Panc1 (cell line): Measurements from ENCODE around the gene C19orf47. TPM values are rescaled to one million over a fixed set of nuclear protein-coding genes. Genes with fewer than 3 reads are reported as not detected.
A peak's percentile ranks its signal among the peaks of the same experiment; 100 is the strongest.

Experiments used
- ATAC-seq: fragments of 200-7000 bp; cut with Tn5 transposase; 2 replicates; pipeline ENCODE4 v1.9.1; 2020; ENCODE audit warnings: mild to moderate bottlenecking, moderate library complexity
- BruUV-seq: library from RNA; stranded (reverse); fragments of 400-500 nt; replicated peaks from 2 replicates; lab custom pipeline; 2021; lab: Mats Ljungman, UMichigan
- CTCF ChIA-PET: fragments of 300-600 bp; sonication (Branson Sonifier 250); formaldehyde crosslinking; loops from one replicate; lab custom pipeline; 2022; ENCODE audit warnings: antibody characterized with exemption; lab: Charles Lee
- POLR2A ChIA-PET: fragments of 300-600 bp; sonication (Branson Sonifier 250); formaldehyde crosslinking; loops from one replicate; lab custom pipeline; 2022; ENCODE audit warnings: antibody characterized with exemption; lab: Charles Lee
- DNase-seq: peaks from one replicate; pipeline ENCODE4 v3.0.0-alpha.2; 2010; ENCODE audit warnings: low read depth, low spot score
- H3K27ac ChIP-seq: 2 replicates; pipeline ENCODE4 v1.5.1; 2011; ENCODE audit warnings: mild to moderate bottlenecking, low read length, inconsistent platforms
- H3K27me3 ChIP-seq: fragments of 200-500 bp; sonication (Bioruptor generic); 2 replicates; pipeline ENCODE4 v1.6.0; 2014; ENCODE audit warnings: low read length, inconsistent platforms; ENCODE audit not compliant: control insufficient read depth, insufficient read depth
- H3K36me3 ChIP-seq: fragments of 200-500 bp; sonication (Bioruptor generic); 2 replicates; pipeline ENCODE4 v1.5.1; 2014; ENCODE audit warnings: inconsistent platforms, mild to moderate bottlenecking, low read length, moderate library complexity; ENCODE audit not compliant: control insufficient read depth, insufficient read depth
- H3K4me1 ChIP-seq: 2 replicates; pipeline ENCODE4 v1.5.1; 2011; ENCODE audit warnings: inconsistent platforms, mild to moderate bottlenecking, low read length, moderate library complexity; ENCODE audit not compliant: control insufficient read depth, insufficient read depth
- H3K4me3 ChIP-seq, 2 experiments: 2 replicates each; pipeline ENCODE4 v1.5.1; 2011 to 2012; ENCODE audit warnings: low read depth in 2 of 2, low read length in 2 of 2, mild to moderate bottlenecking in 2 of 2, inconsistent platforms in 1 of 2, moderate library complexity in 1 of 2
- H3K9me3 ChIP-seq: fragments of 200-500 bp; sonication (Bioruptor generic); 2 replicates; pipeline ENCODE4 v1.5.1; 2014; ENCODE audit warnings: low read depth, mild to moderate bottlenecking, inconsistent platforms, low read length, moderate library complexity; ENCODE audit not compliant: control insufficient read depth, insufficient read depth
- CTCF ChIP-seq: fragments of 450-650 bp; IDR thresholded peaks from 2 replicates; pipeline ENCODE4 v1.5.1; 2017; ENCODE audit warnings: mild to moderate bottlenecking
- POLR2AphosphoS5 ChIP-seq: IDR thresholded peaks from 2 replicates; pipeline ENCODE4 v1.6.1; 2012; ENCODE audit warnings: mild to moderate bottlenecking, low read depth, low read length, moderate library complexity
- REST ChIP-seq, 2 experiments: IDR thresholded peaks; 2 replicates each; pipeline ENCODE4 v1.6.1; 2011 to 2012; ENCODE audit warnings: low read depth in 2 of 2, control low read depth in 1 of 2, low read length in 1 of 2, mild to moderate bottlenecking in 1 of 2, moderate library complexity in 1 of 2; ENCODE audit not compliant: insufficient read depth in 1 of 2
- SIN3A ChIP-seq: IDR thresholded peaks from 2 replicates; pipeline ENCODE4 v1.6.1; 2012; ENCODE audit warnings: low read depth, mild to moderate bottlenecking, low read length, moderate library complexity, borderline replicate concordance; ENCODE audit not compliant: insufficient read depth
- TCF7L2 ChIP-seq: IDR thresholded peaks from 2 replicates; pipeline ENCODE4 v1.6.1; 2011; ENCODE audit warnings: mild to moderate bottlenecking, low read depth, low read length, inconsistent platforms
- in situ Hi-C: cut with HindIII; loops from 2 replicates; pipeline ENCODE4 v1.10.0; 2016; ENCODE audit warnings: low sequenced_read_pairs, low pct_unique_long_range_greater_than_20kb
- intact Hi-C: fragments of 100-400 bp; cut with micrococcal nuclease; formaldehyde crosslinking; loops from one replicate; pipeline ENCODE4 v1.10.0; 2022; ENCODE audit not compliant: unreplicated experiment
- total RNA-seq: library from RNA; stranded (reverse); gene quantifications from one replicate; pipeline ENCODE4 v1.2.1, GENCODE V29; 2021; ENCODE audit not compliant: unreplicated experiment

C19orf47 gene
- total RNA-seq, 1 experiment from 2014 or later = 29.0 TPM

GRCh38 chr19:40366697-40367561, 18.7 kb upstream of the C19orf47 start:
- Histone ChIP-seq H3K4me1 (peaks cover 4% of the 10 kb centered on the region; the same call in 1 of the 2 replicates), H3K36me3 (no peaks in the 10 kb centered on the region), H3K27me3 (no peaks in the 10 kb centered on the region), H3K9me3 (no peaks in the 10 kb centered on the region), H3K27ac (no peak overlapping the region), H3K4me3 (no peak overlapping the region)
- POLR2A ChIA-PET = interaction anchor here (0.6 kb wide), 1 partner anchor 330 kb away, joined by 4 read pairs; no protein-coding TSS in a partner anchor
- in situ Hi-C loops = no loop called here
- ATAC-seq = peak; percentile 58; the same call in 1 of the 2 replicates
- BruUV-seq = no TSS peak
- DNase-seq = no peak
- no peak for TF ChIP-seq CTCF
- no peak for TF ChIP-seq POLR2AphosphoS5
- no peak for TF ChIP-seq REST (IDR thresholded peaks at IDR 0.05; ENCODE audit: insufficient read depth in 1 of 2, low read depth in 2 of 2, low read length in 1 of 2)
- no peak for TF ChIP-seq SIN3A
- TF ChIP-seq TCF7L2 = no peak
- CTCF ChIA-PET = no interaction called here
- intact Hi-C loops = no loop called here

- Histone ChIP-seq H3K9me3 (no peaks in the 10 kb centered on the region), H3K4me3 (peak overlapping the region in 1 of 2 experiments; percentile 17; a peak in 1 of 4 replicates), H3K27ac (no peak overlapping the region), H3K36me3 (no peaks in the 10 kb centered on the region), H3K4me1 (peaks cover 4% of the 10 kb centered on the region; the same call in 1 of the 2 replicates), H3K27me3 (no peaks in the 10 kb centered on the region)
- CTCF ChIA-PET = interaction anchor here (0.6 kb wide), 1 partner anchor 9 kb away, joined by 5 read pairs; no protein-coding TSS in a partner anchor
- no peak for TF ChIP-seq POLR2AphosphoS5
- TF ChIP-seq REST (IDR thresholded peaks at IDR 0.05; ENCODE audit: insufficient read depth in 1 of 2, low read depth in 2 of 2, low read length in 1 of 2) = no peak
- no peak for TF ChIP-seq TCF7L2
- no peak for TF ChIP-seq CTCF
- TF ChIP-seq SIN3A = no peak
- DNase-seq = no peak
- no peak for ATAC-seq
- POLR2A ChIA-PET = interaction anchor here (0.6 kb wide), 1 partner anchor 329 kb away, joined by 4 read pairs; no protein-coding TSS in a partner anchor
- no TSS peak for BruUV-seq
- in situ Hi-C loops (no loop called here), intact Hi-C loops (no loop called here)
Measured at GRCh38 chr19:40365613-40366401, 17.6 kb upstream of the C19orf47 start.
